ENCODE results near the gene NCAPG2. TPM values are rescaled to one million over a fixed set of nuclear protein-coding genes. Genes with fewer than 3 reads are reported as not detected.

Gene NCAPG2
- total RNA-seq, 4 donors from 2014 or later = 4.2 to 6.2 (median 4.4) TPM

- DNase-seq (ENCODE audit: extremely low spot score) = no peak
- WGBS = 50% methylated on average over 8 of the region's 8 CpGs
- intact Hi-C loops (cut with DNase I) = no loop called here
- TF ChIP-seq POLR2AphosphoS5 (IDR thresholded peaks at IDR 0.05) (no peak), POLR2A (IDR thresholded peaks at IDR 0.05; ENCODE audit: low read depth) (no peak), CTCF (IDR thresholded peaks at IDR 0.05) (no peak), EP300 (IDR thresholded peaks at IDR 0.05) (no peak)
- peaks cover 20 to 35% (median 27%) of the 10 kb centered on the region in 4 donors for H3K4me1 ChIP-seq
- peaks cover 0 to 17% (median 11%) of the 10 kb centered on the region in 4 donors for H3K9me3 ChIP-seq
- no peaks in the 10 kb centered on the region for H3K36me3 ChIP-seq
- peaks cover 4 to 97% (median 31%) of the 10 kb centered on the region in 4 donors for H3K27me3 ChIP-seq
- H3K4me3 ChIP-seq = no peak overlapping the region
- no peak overlapping the region for H3K27ac ChIP-seq (replicated peaks in 1 of 4)
These were observed 120.2 kb downstream of the NCAPG2 start for GRCh38 chr7:158584407-158584806.

GRCh38 chr7:158583810-158584209 lies 120.8 kb downstream of the NCAPG2 start:
- 67% methylated on average over 6 of the region's 6 CpGs for WGBS
- TF ChIP-seq POLR2A (IDR thresholded peaks at IDR 0.05; ENCODE audit: low read depth) (no peak), EP300 (IDR thresholded peaks at IDR 0.05) (no peak), POLR2AphosphoS5 (IDR thresholded peaks at IDR 0.05) (no peak), CTCF (IDR thresholded peaks at IDR 0.05) (no peak)

GRCh38 chr7:158583143-158583542 lies 121.5 kb downstream of the NCAPG2 start:
- Histone ChIP-seq H3K27ac (replicated peaks in 1 of 4) (no peak overlapping the region), H3K4me1 (peaks cover 19 to 28% (median 24%) of the 10 kb centered on the region in 4 donors), H3K36me3 (no peaks in the 10 kb centered on the region), H3K4me3 (no peak overlapping the region), H3K9me3 (peaks cover 0 to 26% (median 18%) of the 10 kb centered on the region in 4 donors), H3K27me3 (peaks cover 3 to 89% (median 30%) of the 10 kb centered on the region in 4 donors)
- 84% methylated on average over 5 of the region's 5 CpGs for WGBS
- intact Hi-C loops (cut with DNase I) = no loop called here
- DNase-seq (ENCODE audit: extremely low spot score) = no peak
- TF ChIP-seq CTCF (IDR thresholded peaks at IDR 0.05) (no peak), POLR2AphosphoS5 (IDR thresholded peaks at IDR 0.05) (no peak), EP300 (IDR thresholded peaks at IDR 0.05) (no peak), POLR2A (IDR thresholded peaks at IDR 0.05; ENCODE audit: low read depth) (no peak)

More at GRCh38 chr7:158583810-158584209, 120.8 kb downstream of the NCAPG2 start:
- H3K36me3 ChIP-seq = no peaks in the 10 kb centered on the region
- intact Hi-C loops (cut with DNase I) = no loop called here
- no peak overlapping the region for H3K4me3 ChIP-seq
- no peak for DNase-seq (ENCODE audit: extremely low spot score)
- peaks cover 20 to 34% (median 27%) of the 10 kb centered on the region in 4 donors for H3K4me1 ChIP-seq
- no peak overlapping the region for H3K27ac ChIP-seq (replicated peaks in 1 of 4)
- peaks cover 0 to 23% (median 17%) of the 10 kb centered on the region in 4 donors for H3K9me3 ChIP-seq
- peaks cover 4 to 96% (median 31%) of the 10 kb centered on the region in 4 donors for H3K27me3 ChIP-seq

GRCh38 chr7:158582089-158582456 lies 122.5 kb downstream of the NCAPG2 start:
- intact Hi-C loops (cut with DNase I) = no loop called here
- no peak for TF ChIP-seq POLR2A (IDR thresholded peaks at IDR 0.05; ENCODE audit: low read depth)
- no peak for TF ChIP-seq CTCF (IDR thresholded peaks at IDR 0.05)
- no peak for TF ChIP-seq POLR2AphosphoS5 (IDR thresholded peaks at IDR 0.05)
- no peak for TF ChIP-seq EP300 (IDR thresholded peaks at IDR 0.05)
- peaks cover 0 to 81% (median 29%) of the 10 kb centered on the region in 4 donors for H3K27me3 ChIP-seq
- no peak for DNase-seq (ENCODE audit: extremely low spot score)
- no peak overlapping the region for H3K4me3 ChIP-seq
- H3K27ac ChIP-seq (replicated peaks in 1 of 4) = no peak overlapping the region
- H3K4me1 ChIP-seq = peaks cover 14 to 19% (median 16%) of the 10 kb centered on the region in 4 donors
- WGBS = 85% methylated on average over 6 of the region's 6 CpGs
- H3K9me3 ChIP-seq = peaks cover 0 to 26% (median 18%) of the 10 kb centered on the region in 4 donors
- no peaks in the 10 kb centered on the region for H3K36me3 ChIP-seq
